Cardiac ventricle fibroblast (primary cell): ENCODE results near the gene KERA. TPM values are rescaled to one million over a fixed set of nuclear protein-coding genes. Genes with fewer than 3 reads are reported as not detected.

Experiments used
- total RNA-seq: library from RNA; depleted of rRNA; stranded (reverse); fragments of >200 nt; gene quantifications from 2 replicates; pipeline ENCODE4 v1.2.3, GENCODE V29; 2015

The KERA gene
- total RNA-seq, result 0.20 TPM in 1 of 2 replicates, not detected in the other

GRCh38 chr12:91057368-91058165 is at the start of gene KERA:
KERA (minus strand) TSS chr12:91058024; CDS start chr12:91056281, 1,743 bp downstream.

GRCh38 chr12:91004872-91005271 is 53.0 kb downstream of the KERA start, which contains the start of gene EPYC:
EPYC (minus strand) TSS chr12:91004972; CDS start chr12:91002565, 2,407 bp downstream.

Other genes with a start within 250 kb of the KERA start
- gene CCER1, start 102.8 kb downstream of the KERA start, total RNA-seq, result not detected in 2 replicates
- gene EPYC, start 53.1 kb downstream of the KERA start, total RNA-seq, result not detected in 2 replicates
- gene LUM, start 53.5 kb upstream of the KERA start, total RNA-seq, result 747 and 759 TPM in 2 replicates
- 2,110 and 2,484 TPM in 2 replicates for gene DCN, start 124.8 kb upstream of the KERA start, total RNA-seq